A549 (cell line): ENCODE measurements around the gene DBF4B. TPM values are rescaled to one million over a fixed set of nuclear protein-coding genes. Genes with fewer than 3 reads are reported as not detected.
"Not testable (repeated sequence)": the region's sequence is repeated elsewhere in the genome, so short reads cannot be mapped to it uniquely, and the experiment has no call there.

Experiments used
- ATAC-seq, 2 experiments: fragments of 200-7000 bp in 1 of 2; fragments of >200 bp in 1 of 2; cut with Nextera tagmentation in 1 of 2; cut with Tn5 transposase in 1 of 2; 3 replicates each; pipeline versions ENCODE4 v1.8.0 to v1.9.1; 2018 to 2020; ENCODE audit warnings: mild to moderate bottlenecking in 1 of 2, moderate library complexity in 1 of 2
- CTCF ChIA-PET: fragments of 300-600 bp; sonication (Branson Sonifier 250); formaldehyde crosslinking; extraction: SDS; loops from one replicate; lab custom pipeline; 2021; ENCODE audit warnings: antibody characterized with exemption, inconsistent platforms; lab: Yijun Ruan, JAX
- POLR2A ChIA-PET: fragments of 350-600 bp; formaldehyde crosslinking; extraction: SDS; loops from one replicate; lab custom pipeline; 2021; ENCODE audit warnings: antibody characterized with exemption, inconsistent platforms; lab: Yijun Ruan, JAX
- DNase-seq, 2 experiments: peaks; one replicate each; pipeline versions ENCODE4 v3.0.0 to v3.0.0-alpha.2; 2011 to 2016; ENCODE audit warnings: low read depth in 1 of 2, low spot score in 1 of 2
- FAIRE-seq: peaks from 2 replicates; lab custom pipeline; 2011; peaks lifted over from hg19 to GRCh38; lab: Jason Lieb, UNC
- H3K27ac ChIP-seq, 2 experiments: fragments of >200 bp; sonication (Bioruptor Twin); formaldehyde crosslinking; 3 replicates each; pipeline ENCODE4 v1.5.1; 2016 to 2017
- H3K4me1 ChIP-seq: fragments of >200 bp; sonication (Bioruptor Twin); formaldehyde crosslinking; 3 replicates; pipeline ENCODE4 v1.6.1; 2016
- H3K4me2 ChIP-seq: fragments of >200 bp; sonication (Bioruptor Twin); formaldehyde crosslinking; 3 replicates; pipeline ENCODE4 v1.6.1; 2016
- H3K4me3 ChIP-seq: fragments of >200 bp; sonication (Bioruptor Twin); formaldehyde crosslinking; 3 replicates; pipeline ENCODE4 v1.5.1; 2016
- H3K9me3 ChIP-seq: fragments of >200 bp; sonication (Bioruptor Twin); formaldehyde crosslinking; 3 replicates; pipeline ENCODE4 v1.6.1; 2016
- CBX2 ChIP-seq: fragments of 200-600 bp; sonication (generic); IDR thresholded peaks from 2 replicates; pipeline ENCODE4 v1.6.1; 2016; ENCODE audit warnings: low read depth, mild to moderate bottlenecking, borderline replicate concordance
- CEBPB ChIP-seq, 2 experiments: fragments of >200 bp in 1 of 2; sonication (Bioruptor Twin) in 1 of 2; formaldehyde crosslinking in 1 of 2; IDR thresholded peaks; 2 replicates each; pipeline ENCODE4 v1.6.1; 2012 to 2016
- CHD2 ChIP-seq: fragments of 150-350 bp; IDR thresholded peaks from 2 replicates; pipeline ENCODE4 v1.6.1; 2014; ENCODE audit warnings: low read length; ENCODE audit not compliant: partially characterized antibody
- ELK1 ChIP-seq: fragments of 150-350 bp; IDR thresholded peaks from 2 replicates; pipeline ENCODE4 v1.6.1; 2014; ENCODE audit warnings: low read depth, mild to moderate bottlenecking, low read length
- EP300 ChIP-seq, 2 experiments: fragments of >200 bp; sonication (Bioruptor Twin); formaldehyde crosslinking; IDR thresholded peaks; 2 replicates in 1 of 2; 3 replicates in 1 of 2; pipeline ENCODE4 v1.6.1; 2016 to 2017
- ESRRA ChIP-seq: fragments of 150-350 bp; IDR thresholded peaks from 2 replicates; pipeline ENCODE4 v1.6.1; 2014; ENCODE audit warnings: mild to moderate bottlenecking, low read length, borderline replicate concordance
- HEYL ChIP-seq: fragments of 250-450 bp; sonication (Bioruptor Pico); IDR thresholded peaks from 2 replicates; pipeline ENCODE4 v1.8.0; 2021; ENCODE audit warnings: mild to moderate bottlenecking, moderate library complexity
- HOXA7 ChIP-seq: fragments of 250-450 bp; sonication (Bioruptor Pico); IDR thresholded peaks from 2 replicates; pipeline ENCODE4 v1.5.0; 2020; ENCODE audit warnings: mild to moderate bottlenecking, moderate library complexity
- HOXB5 ChIP-seq: fragments of 250-450 bp; sonication (Bioruptor Pico); IDR thresholded peaks from 2 replicates; pipeline ENCODE4 v1.5.0; 2020; ENCODE audit warnings: mild to moderate bottlenecking, moderate library complexity
- KDM1A ChIP-seq: fragments of 200-600 bp; sonication (generic); IDR thresholded peaks from 2 replicates; pipeline ENCODE4 v1.6.1; 2016; ENCODE audit warnings: low read depth, mild to moderate bottlenecking
- MAFK ChIP-seq: fragments of 450-650 bp; IDR thresholded peaks from 2 replicates; pipeline ENCODE4 v1.6.1; 2014; ENCODE audit not compliant: partially characterized antibody
- MYC ChIP-seq: IDR thresholded peaks from 2 replicates; pipeline ENCODE4 v1.6.1; 2012; ENCODE audit warnings: mild to moderate bottlenecking, inconsistent platforms, low read length, improper control_type of control experiment, borderline replicate concordance
- PHF8 ChIP-seq: fragments of 200-600 bp; sonication (generic); IDR thresholded peaks from 2 replicates; pipeline ENCODE4 v1.6.1; 2016; ENCODE audit warnings: low read depth, mild to moderate bottlenecking, antibody characterized with exemption, moderate library complexity, borderline replicate concordance
- POLR2A ChIP-seq: IDR thresholded peaks from 2 replicates; pipeline ENCODE4 v1.6.1; 2012; ENCODE audit warnings: mild to moderate bottlenecking, low read length
- POLR2AphosphoS2 ChIP-seq: conservative IDR thresholded peaks from 2 replicates; pipeline ENCODE4 v1.6.1; 2012; ENCODE audit warnings: low read length, improper control_type of control experiment, inconsistent platforms
- RAD21 ChIP-seq, 2 experiments: fragments of >200 bp in 1 of 2; sonication (Bioruptor Twin) in 1 of 2; formaldehyde crosslinking in 1 of 2; IDR thresholded peaks in 1 of 2; conservative IDR thresholded peaks in 1 of 2; 2 replicates in 1 of 2; 3 replicates in 1 of 2; pipeline ENCODE4 v1.6.1; 2012 to 2018; ENCODE audit warnings: inconsistent platforms in 1 of 2
- RFX5 ChIP-seq: fragments of 450-650 bp; IDR thresholded peaks from 2 replicates; pipeline ENCODE4 v1.7.1; 2014; ENCODE audit warnings: antibody characterized with exemption, mild to moderate bottlenecking, moderate library complexity
- SMC3 ChIP-seq: fragments of >200 bp; sonication (Bioruptor Twin); formaldehyde crosslinking; IDR thresholded peaks from 3 replicates; pipeline ENCODE4 v1.6.1; 2018; ENCODE audit warnings: inconsistent platforms
- SREBF2 ChIP-seq: fragments of 450-650 bp; IDR thresholded peaks from 2 replicates; pipeline ENCODE4 v1.6.1; 2014; ENCODE audit warnings: mild to moderate bottlenecking, moderate library complexity
- TFCP2L1 ChIP-seq: fragments of 250-450 bp; sonication (Bioruptor Pico); IDR thresholded peaks from 2 replicates; pipeline ENCODE4 v1.5.0; 2021; ENCODE audit warnings: mild to moderate bottlenecking
- ZC3H11A ChIP-seq: fragments of 450-650 bp; IDR thresholded peaks from 2 replicates; pipeline ENCODE4 v1.6.1; 2014; ENCODE audit warnings: antibody characterized with exemption, mild to moderate bottlenecking
- ZNF302 ChIP-seq: fragments of 250-450 bp; sonication (Bioruptor Pico); IDR thresholded peaks from 2 replicates; pipeline ENCODE4 v1.9.0; 2021; ENCODE audit warnings: inconsistent platforms, mild to moderate bottlenecking, moderate library complexity
- ZSCAN20 ChIP-seq: fragments of 250-450 bp; sonication (Bioruptor Pico); IDR thresholded peaks from 2 replicates; pipeline ENCODE4 v1.8.0; 2022; ENCODE audit warnings: mild to moderate bottlenecking, moderate library complexity
- WGBS: methylation state at CpG from one replicate; pipeline ENCODE4 v1.1.6; 2017; ENCODE audit errors: missing lambda C conversion rate; 5-methylcytosine and 5-hydroxymethylcytosine counted together
- polyA plus RNA-seq, 4 experiments: library from polyadenylated mRNA; depleted of rRNA in 3 of 4; stranded (reverse); fragments of >200 nt; fragmentation: RNase III in 1 of 4; extraction: RNeasy Plus Mini Kit Qiagen cat#74134 plus additional on column Dnase treatment in 1 of 4; gene quantifications; 2 replicates in 3 of 4; 3 replicates in 1 of 4; pipeline ENCODE4 v1.2.3, GENCODE V29; 2011 to 2017
- TF ChIP-seq, protein P1 (sequence below): fragments of 450-650 bp; IDR thresholded peaks from 2 replicates; pipeline ENCODE4 v1.6.1; 2014; ENCODE audit warnings: antibody characterized with exemption
- TF ChIP-seq, protein P2 (sequence below): IDR thresholded peaks from 2 replicates; pipeline ENCODE4 v1.6.1; 2012
- TF ChIP-seq, protein P3 (sequence below): fragments of 250-450 bp; sonication (Bioruptor Pico); IDR thresholded peaks from 2 replicates; pipeline ENCODE4 v1.5.0; 2021; ENCODE audit warnings: mild to moderate bottlenecking, moderate library complexity, borderline replicate concordance
- TF ChIP-seq, protein P4 (sequence below): fragments of 250-450 bp; sonication (Bioruptor Pico); IDR thresholded peaks from 2 replicates; pipeline ENCODE4 v1.5.0; 2020; ENCODE audit warnings: low read depth, mild to moderate bottlenecking, moderate library complexity

The DBF4B gene
- polyA plus RNA-seq, 2 of the 4 experiments (the other 2 are of a cell fraction): 16.9 to 32.3 TPM

DNA sequence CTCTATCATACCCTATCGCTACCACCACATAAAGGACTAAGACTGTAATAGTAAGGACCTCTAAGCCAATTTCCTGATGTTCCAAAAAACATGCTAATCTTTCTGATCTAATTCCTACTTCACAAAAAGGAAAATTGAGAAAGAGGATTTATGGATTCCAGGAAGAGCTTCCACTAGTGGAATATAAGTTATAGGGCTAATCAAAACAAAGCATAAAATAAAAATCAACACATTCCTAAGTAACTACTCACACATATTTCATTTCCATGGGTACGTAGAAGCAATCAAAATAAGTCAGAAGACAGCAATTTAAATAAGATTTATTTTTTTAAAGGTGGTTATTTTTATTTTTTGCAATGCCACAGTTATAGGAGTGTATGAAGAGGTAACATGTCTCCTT, 31.3 kb upstream of the DBF4B start (continued):
- TF ChIP-seq, protein P1, sequence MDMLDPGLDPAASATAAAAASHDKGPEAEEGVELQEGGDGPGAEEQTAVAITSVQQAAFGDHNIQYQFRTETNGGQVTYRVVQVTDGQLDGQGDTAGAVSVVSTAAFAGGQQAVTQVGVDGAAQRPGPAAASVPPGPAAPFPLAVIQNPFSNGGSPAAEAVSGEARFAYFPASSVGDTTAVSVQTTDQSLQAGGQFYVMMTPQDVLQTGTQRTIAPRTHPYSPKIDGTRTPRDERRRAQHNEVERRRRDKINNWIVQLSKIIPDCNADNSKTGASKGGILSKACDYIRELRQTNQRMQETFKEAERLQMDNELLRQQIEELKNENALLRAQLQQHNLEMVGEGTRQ: no peak
- no peak for TF ChIP-seq MAFK
- TF ChIP-seq TFCP2L1 (CRISPR knock-in tag): no peak
- no peak for TF ChIP-seq CHD2
- TF ChIP-seq, all 56 proteins: peak for 0

DNA sequence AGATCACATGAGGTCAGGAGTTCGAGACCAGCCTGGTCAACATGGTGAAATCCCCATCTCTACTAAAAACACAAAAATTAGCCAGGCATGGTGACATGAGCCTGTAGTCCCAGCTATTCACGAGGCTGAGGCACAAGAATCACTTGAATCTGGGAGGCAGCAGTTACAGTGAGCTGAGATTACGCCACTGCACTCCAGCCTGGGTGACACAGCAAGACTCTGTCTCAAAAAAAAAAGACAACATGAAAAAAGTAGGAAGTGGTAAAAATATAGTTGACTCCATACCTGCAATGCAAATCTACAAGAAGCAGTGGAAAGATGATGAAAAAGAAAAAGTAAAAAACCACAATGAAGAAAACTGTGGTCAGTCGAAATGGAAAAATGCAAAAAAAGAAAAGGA, 25.2 kb upstream of the DBF4B start:
- CTCF ChIA-PET: interaction anchor here (0.6 to 5.0 kb wide), 4 partner anchors 9 to 292 kb away, joined by 3 to 20 read pairs (median 5); partner anchors contain the start of gene MEIOC
- H3K27ac ChIP-seq, H3K4me1 ChIP-seq, DNase-seq, H3K4me2 ChIP-seq, POLR2A ChIA-PET, H3K9me3 ChIP-seq, ATAC-seq, FAIRE-seq, H3K4me3 ChIP-seq: not testable (repeated sequence)
- WGBS: 85% methylated on average over 4 of the region's 4 CpGs

- 0 out of 3 replicates have a peak overlapping the region, but pooled peaks have one; percentile 92 for H3K4me2 ChIP-seq
- 95% methylated on average over 1 of the region's 1 CpG for WGBS
- H3K9me3 ChIP-seq: no peaks in the 10 kb centered on the region
- no peak for ATAC-seq
- ChIA-PET POLR2A (interaction anchor here (0.7 kb wide), 1 partner anchor 21 kb away, joined by 5 read pairs; no protein-coding TSS in a partner anchor), CTCF (interaction anchor here (0.6 to 3.2 kb wide), 7 partner anchors 9 to 220 kb away, joined by 3 to 24 read pairs (median 3); partner anchors contain the start of gene MEIOC)
- no peak overlapping the region for H3K27ac ChIP-seq
- H3K4me1 ChIP-seq: peaks cover 21% of the 10 kb centered on the region
- TF ChIP-seq HOXA7 (CRISPR knock-in tag): no peak
- TF ChIP-seq ZNF302 (CRISPR knock-in tag): no peak
- TF ChIP-seq MYC: no peak
- TF ChIP-seq RFX5: no peak
- TF ChIP-seq HEYL (CRISPR knock-in tag): no peak
- no peak for TF ChIP-seq CBX2
- no peak for TF ChIP-seq PHF8
- TF ChIP-seq, protein P2, sequence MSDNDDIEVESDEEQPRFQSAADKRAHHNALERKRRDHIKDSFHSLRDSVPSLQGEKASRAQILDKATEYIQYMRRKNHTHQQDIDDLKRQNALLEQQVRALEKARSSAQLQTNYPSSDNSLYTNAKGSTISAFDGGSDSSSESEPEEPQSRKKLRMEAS: no peak
- no peak for TF ChIP-seq SMC3
- TF ChIP-seq, protein P3, sequence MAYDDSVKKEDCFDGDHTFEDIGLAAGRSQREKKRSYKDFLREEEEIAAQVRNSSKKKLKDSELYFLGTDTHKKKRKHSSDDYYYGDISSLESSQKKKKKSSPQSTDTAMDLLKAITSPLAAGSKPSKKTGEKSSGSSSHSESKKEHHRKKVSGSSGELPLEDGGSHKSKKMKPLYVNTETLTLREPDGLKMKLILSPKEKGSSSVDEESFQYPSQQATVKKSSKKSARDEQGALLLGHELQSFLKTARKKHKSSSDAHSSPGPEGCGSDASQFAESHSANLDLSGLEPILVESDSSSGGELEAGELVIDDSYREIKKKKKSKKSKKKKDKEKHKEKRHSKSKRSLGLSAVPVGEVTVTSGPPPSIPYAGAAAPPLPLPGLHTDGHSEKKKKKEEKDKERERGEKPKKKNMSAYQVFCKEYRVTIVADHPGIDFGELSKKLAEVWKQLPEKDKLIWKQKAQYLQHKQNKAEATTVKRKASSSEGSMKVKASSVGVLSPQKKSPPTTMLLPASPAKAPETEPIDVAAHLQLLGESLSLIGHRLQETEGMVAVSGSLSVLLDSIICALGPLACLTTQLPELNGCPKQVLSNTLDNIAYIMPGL (CRISPR knock-in tag): no peak
- no peak for TF ChIP-seq KDM1A
- TF ChIP-seq SREBF2: no peak
- TF ChIP-seq EP300 (IDR thresholded peaks at IDR 0.05): no peak
- H3K4me3 ChIP-seq: no peak overlapping the region
- DNase-seq: no peak
- no peak for FAIRE-seq
Measured at GRCh38 chr17:44687756-44688155, 20.7 kb upstream of the DBF4B start.

DNA sequence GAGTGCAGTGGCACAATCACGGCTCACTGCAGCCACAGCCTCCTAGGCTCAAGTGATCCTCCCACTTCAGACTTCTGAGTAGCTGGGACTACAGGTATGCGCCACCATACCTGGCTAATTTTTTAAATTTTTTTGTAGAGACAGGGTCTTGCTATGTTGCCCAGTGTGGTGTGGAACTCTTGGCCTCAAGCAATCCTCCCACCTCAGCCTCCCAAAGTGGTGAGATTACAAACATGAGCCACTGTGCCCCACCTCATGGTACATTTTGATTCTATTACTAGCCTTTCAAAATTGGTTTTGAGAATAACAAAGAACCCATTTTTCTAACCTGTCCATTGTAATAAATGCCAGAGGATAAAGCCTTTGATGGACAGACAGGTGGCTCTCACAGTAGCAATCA, 20.3 kb upstream of the DBF4B start:
- no peak for FAIRE-seq
- POLR2A ChIA-PET: interaction anchor here (0.8 to 2.3 kb wide), 4 partner anchors 13 to 88 kb away, joined by 3 to 13 read pairs (median 4); partner anchors contain the start of gene DBF4B
- CTCF ChIA-PET: interaction anchor here (0.9 to 3.2 kb wide), 4 partner anchors 9 to 154 kb away, joined by 3 to 24 read pairs (median 3); no protein-coding TSS in a partner anchor
- TF ChIP-seq POLR2AphosphoS2: no peak
- TF ChIP-seq ELK1: no peak
- TF ChIP-seq ZSCAN20 (CRISPR knock-in tag): no peak
- no peak for TF ChIP-seq CEBPB (IDR thresholded peaks at IDR 0.05)
- TF ChIP-seq ESRRA: no peak
- TF ChIP-seq RFX5: no peak
- no peak for TF ChIP-seq CBX2
- TF ChIP-seq HOXB5 (CRISPR knock-in tag): no peak
- TF ChIP-seq POLR2A: no peak
- TF ChIP-seq RAD21 (conservative IDR thresholded peaks at IDR 0.05 in 1 of 2, IDR thresholded peaks at IDR 0.05 in 1 of 2): no peak
- no peak for TF ChIP-seq ZC3H11A
- TF ChIP-seq, protein P4, sequence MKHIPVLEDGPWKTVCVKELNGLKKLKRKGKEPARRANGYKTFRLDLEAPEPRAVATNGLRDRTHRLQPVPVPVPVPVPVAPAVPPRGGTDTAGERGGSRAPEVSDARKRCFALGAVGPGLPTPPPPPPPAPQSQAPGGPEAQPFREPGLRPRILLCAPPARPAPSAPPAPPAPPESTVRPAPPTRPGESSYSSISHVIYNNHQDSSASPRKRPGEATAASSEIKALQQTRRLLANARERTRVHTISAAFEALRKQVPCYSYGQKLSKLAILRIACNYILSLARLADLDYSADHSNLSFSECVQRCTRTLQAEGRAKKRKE (CRISPR knock-in tag): no peak
- TF ChIP-seq, protein P2: no peak

More for the DNA sequence above, 20.3 kb upstream of the DBF4B start:
- Histone ChIP-seq H3K4me3 (peak overlapping the region; percentile 67), H3K4me1 (peaks cover 21% of the 10 kb centered on the region), H3K4me2 (peak overlapping the region; percentile 92), H3K9me3 (no peaks in the 10 kb centered on the region), H3K27ac (no peak overlapping the region)
- 85% methylated on average over 2 of the region's 2 CpGs for WGBS
- ATAC-seq (no peak), DNase-seq (no peak)
